ENCODE results near the gene NEU4.
"Not testable (repeated sequence)": the region's sequence is repeated elsewhere in the genome, so short reads cannot be mapped to it uniquely, and the experiment has no call there.

Gene NEU4

DNA sequence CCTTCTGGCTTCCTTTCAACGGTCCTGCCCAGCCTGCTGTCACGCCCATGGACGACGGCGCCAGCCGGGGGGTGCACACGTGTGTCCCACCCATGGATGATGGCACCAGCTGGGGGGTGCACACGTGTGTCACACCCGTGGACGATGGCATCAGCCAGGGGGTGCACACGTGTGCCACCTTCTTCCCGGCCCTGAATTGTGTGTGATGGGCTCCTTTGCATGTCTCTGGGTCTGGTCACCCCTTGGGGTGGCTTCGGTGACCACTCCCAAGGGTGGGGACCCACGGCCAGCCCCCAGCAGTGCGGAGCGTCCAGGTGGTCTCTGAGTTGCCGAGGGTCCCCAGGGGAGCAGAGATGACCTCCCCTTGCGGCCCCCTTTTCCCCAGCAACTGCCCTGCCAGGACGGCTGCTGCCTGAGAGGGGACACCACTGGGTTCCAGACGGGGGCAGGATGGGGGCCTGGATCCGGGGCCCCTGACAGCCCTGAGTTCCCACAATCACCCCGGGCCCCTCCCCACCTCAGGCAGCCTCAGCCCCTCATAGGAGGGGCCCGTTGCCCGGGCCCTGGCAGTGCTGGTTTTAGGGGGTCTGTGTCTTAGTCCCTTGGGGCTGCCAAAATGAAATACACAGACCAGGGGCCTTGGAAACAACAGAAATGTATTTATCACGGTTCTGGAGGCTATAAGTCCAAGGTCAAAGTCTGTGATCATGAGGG lies 9.4 kb downstream of the NEU4 start:
- H3K9ac ChIP-seq = peak overlapping the region in 9 of 11 experiments; percentile 17 to 74 (median 34); a peak in 14 of 22 replicates
- peaks cover 0 to 2% (median 0%) of the 10 kb centered on the region in 11 experiments; a peak in 2 of 22 replicates for H4K20me1 ChIP-seq
- H3K27ac ChIP-seq = peak overlapping the region in 9 of 11 experiments; percentile 19 to 91 (median 54); a peak in 16 of 22 replicates
- peaks cover 81 to 93% (median 92%) of the 10 kb centered on the region in 10 experiments for H3K4me1 ChIP-seq
- no peak for TF ChIP-seq Cebpa-rat (IDR thresholded peaks at IDR 0.05)
- no peaks in the 10 kb centered on the region for H3K36me3 ChIP-seq
- peak overlapping the region; percentile 85 to 98 (median 95) for H3K4me2 ChIP-seq
- no peak overlapping the region for H3K4me3 ChIP-seq
- 0 out of 22 replicates have a peak, but pooled peaks cover 0 to under 1% (median 0%) of the 10 kb centered on the region in 11 experiments for H3K27me3 ChIP-seq
- H3K9me3 ChIP-seq (replicated peaks in 1 of 11) = peaks cover 0 to 17% (median 7%) of the 10 kb centered on the region in 11 experiments; a peak in 9 of 22 replicates

GRCh38 chr2:241818943-241819270 lies 9.9 kb downstream of the NEU4 start:
- Histone ChIP-seq H3K9ac (peak overlapping the region in 5 of 11 experiments; percentile 26 to 74 (median 36); a peak in 10 of 22 replicates), H3K27me3 (no peaks in the 10 kb centered on the region), H3K4me1 (peaks cover 76 to 92% (median 88%) of the 10 kb centered on the region in 10 experiments), H3K4me2 (peak overlapping the region; percentile 85 to 98 (median 95)), H3K27ac (peak overlapping the region in 8 of 11 experiments; percentile 19 to 91 (median 58); a peak in 14 of 22 replicates), H3K36me3 (peaks cover 0 to 5% (median 0%) of the 10 kb centered on the region in 11 experiments; a peak in 6 of 22 replicates), H3K4me3 (no peak overlapping the region), H4K20me1 (no peaks in the 10 kb centered on the region), H3K9me3 (replicated peaks in 1 of 11) (peaks cover 0 to 17% (median 7%) of the 10 kb centered on the region in 11 experiments; a peak in 10 of 22 replicates)
- no peak for TF ChIP-seq Cebpa-rat (IDR thresholded peaks at IDR 0.05)

- not testable (repeated sequence) for H3K4me3 ChIP-seq, H3K27me3 ChIP-seq, H4K20me1 ChIP-seq
- H3K4me2 ChIP-seq = peak overlapping the region; percentile 83 to 100 (median 93); a peak in 21 of 22 replicates
- H3K9me3 ChIP-seq (replicated peaks in 1 of 11) = peaks cover 1 to 12% (median 3%) of the 10 kb centered on the region in 11 experiments; a peak in 15 of 22 replicates
- peak overlapping the region in 4 of 11 experiments; percentile 74 to 88 (median 84); a peak in 6 of 22 replicates for H3K27ac ChIP-seq
- peaks cover 68 to 85% (median 77%) of the 10 kb centered on the region in 10 experiments for H3K4me1 ChIP-seq
- H3K9ac ChIP-seq = peak overlapping the region in 2 of 11 experiments; percentile 77; a peak in 1 of 22 replicates
- H3K36me3 ChIP-seq = peaks cover 0 to 16% (median 0%) of the 10 kb centered on the region in 11 experiments; a peak in 8 of 22 replicates
These were observed 11.1 kb downstream of the NEU4 start for GRCh38 chr2:241819947-241820624.

DNA sequence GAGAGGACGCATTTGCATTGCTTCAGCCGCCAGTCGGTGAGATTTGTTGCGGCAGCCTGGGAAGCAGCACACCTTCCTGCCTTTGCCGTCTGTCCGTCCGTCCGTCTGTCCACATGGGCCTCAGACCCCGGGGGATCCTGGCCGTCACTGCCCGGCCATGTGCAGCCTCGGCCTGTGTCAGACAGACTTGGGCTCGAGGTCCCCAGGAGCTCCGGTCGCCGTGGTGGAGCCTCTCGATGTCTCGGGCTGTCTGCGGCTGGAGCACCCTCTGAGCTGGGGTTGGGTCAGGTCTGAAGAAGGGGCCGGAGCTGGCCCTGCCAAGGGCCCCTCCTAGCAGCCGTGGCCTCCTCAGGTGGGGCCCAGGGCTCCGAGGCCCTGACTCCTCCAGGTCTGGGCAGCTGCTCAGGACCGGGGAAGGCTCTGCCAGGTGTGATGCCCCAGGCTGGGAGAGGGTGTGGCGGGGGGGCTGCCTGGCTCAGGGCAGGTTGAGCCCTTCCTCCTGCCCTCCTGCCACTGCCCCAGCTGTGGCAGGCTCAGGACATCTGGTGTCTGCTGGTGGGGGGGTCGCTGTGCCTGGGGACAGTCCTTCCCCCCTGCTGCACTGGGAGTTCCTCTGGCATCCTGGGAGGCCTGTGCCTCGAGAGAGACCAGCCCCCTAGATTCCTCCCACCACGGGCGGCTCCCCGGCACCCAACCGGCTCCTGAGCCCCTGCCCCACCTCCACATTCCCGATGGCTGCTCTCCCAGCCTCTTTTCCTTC lies 11.8 kb downstream of the NEU4 start:
- peak overlapping the region; percentile 83 to 100 (median 93) for H3K4me2 ChIP-seq

DNA sequence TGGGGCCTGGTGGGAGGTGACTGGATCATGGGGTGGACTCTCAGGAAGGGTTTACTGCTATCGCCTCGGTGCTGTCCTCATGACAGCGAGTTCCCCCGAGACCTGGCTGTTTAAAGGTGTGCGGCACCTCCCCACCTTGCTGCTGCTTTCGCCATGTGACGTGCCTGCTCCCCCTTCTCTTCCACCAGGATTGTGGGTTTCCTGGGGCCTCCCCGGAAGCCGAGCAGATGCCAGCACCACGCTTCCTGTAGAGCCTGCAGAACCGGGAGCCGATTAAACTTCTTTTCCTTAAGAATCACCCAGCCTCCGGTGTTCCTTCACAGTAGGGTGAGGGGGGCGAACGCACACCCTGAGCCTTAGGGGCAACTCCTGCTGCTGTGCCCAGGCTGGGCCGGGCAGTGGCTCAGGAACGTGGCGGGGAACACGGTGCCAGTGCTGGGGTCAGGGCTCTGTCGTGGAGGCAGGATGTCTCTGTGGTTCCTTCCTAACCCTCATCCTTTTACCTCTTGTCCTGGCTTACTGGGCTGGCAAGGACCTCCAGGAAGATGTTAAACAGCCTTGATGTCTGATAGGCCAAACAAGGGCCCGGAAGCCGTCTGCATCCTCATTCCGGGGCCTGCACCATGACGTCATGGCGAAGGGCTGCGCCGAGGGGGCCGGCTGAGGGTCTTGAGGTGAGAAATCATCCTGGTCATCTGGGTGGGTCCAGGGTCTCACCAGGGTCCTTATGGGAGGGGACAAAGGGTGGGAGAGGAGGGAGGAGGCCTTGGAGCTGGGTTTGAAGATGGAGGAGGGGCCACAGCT lies 12.7 kb downstream of the NEU4 start:
- H3K27ac ChIP-seq = peak overlapping the region; percentile 74 to 94 (median 85)
- peaks cover 0 to 31% (median under 1%) of the 10 kb centered on the region in 11 experiments; a peak in 10 of 22 replicates for H3K36me3 ChIP-seq
- no peak for TF ChIP-seq Cebpa-rat (IDR thresholded peaks at IDR 0.05)

More for the DNA sequence above, 11.8 kb downstream of the NEU4 start:
- no peaks in the 10 kb centered on the region for H3K27me3 ChIP-seq
- peak overlapping the region; percentile 69 to 94 (median 79); a peak in 21 of 22 replicates for H3K9ac ChIP-seq
- peaks cover 1 to 15% (median 10%) of the 10 kb centered on the region in 11 experiments; a peak in 21 of 22 replicates for H3K9me3 ChIP-seq (replicated peaks in 1 of 11)
- peak overlapping the region; percentile 48 to 72 (median 64); a peak in 19 of 20 replicates for H3K4me3 ChIP-seq
- no peak for TF ChIP-seq Cebpa-rat (IDR thresholded peaks at IDR 0.05)
- H3K4me1 ChIP-seq = peaks cover 64 to 78% (median 70%) of the 10 kb centered on the region in 10 experiments
- H3K27ac ChIP-seq = peak overlapping the region; percentile 74 to 94 (median 85)
- H4K20me1 ChIP-seq = no peaks in the 10 kb centered on the region
- H3K36me3 ChIP-seq = peaks cover 0 to 23% (median 0%) of the 10 kb centered on the region in 11 experiments; a peak in 8 of 22 replicates

GRCh38 chr2:241822264-241822623 lies 13.3 kb downstream of the NEU4 start:
- peak overlapping the region; percentile 69 to 94 (median 79) for H3K9ac ChIP-seq
- H3K9me3 ChIP-seq (replicated peaks in 1 of 11) = peaks cover 16 to 30% (median 24%) of the 10 kb centered on the region in 11 experiments
- H4K20me1 ChIP-seq = no peaks in the 10 kb centered on the region
- peak overlapping the region; percentile 74 to 94 (median 85) for H3K27ac ChIP-seq
- no peak for TF ChIP-seq Cebpa-rat (IDR thresholded peaks at IDR 0.05)
- H3K4me1 ChIP-seq = peaks cover 50 to 64% (median 56%) of the 10 kb centered on the region in 10 experiments
- peaks cover 0 to 37% (median 6%) of the 10 kb centered on the region in 11 experiments; a peak in 11 of 22 replicates for H3K36me3 ChIP-seq
- H3K27me3 ChIP-seq = no peaks in the 10 kb centered on the region
- H3K4me2 ChIP-seq = peak overlapping the region; percentile 83 to 100 (median 93)
- peak overlapping the region; percentile 48 to 72 (median 64) for H3K4me3 ChIP-seq

More for the DNA sequence above, 12.7 kb downstream of the NEU4 start:
- Histone ChIP-seq H3K27me3 (no peaks in the 10 kb centered on the region), H3K9ac (peak overlapping the region; percentile 69 to 94 (median 79)), H3K4me3 (peak overlapping the region; percentile 48 to 72 (median 64)), H4K20me1 (no peaks in the 10 kb centered on the region), H3K4me1 (peaks cover 56 to 70% (median 62%) of the 10 kb centered on the region in 10 experiments), H3K9me3 (replicated peaks in 1 of 11) (peaks cover 10 to 24% (median 19%) of the 10 kb centered on the region in 11 experiments), H3K4me2 (peak overlapping the region; percentile 83 to 100 (median 93))

DNA sequence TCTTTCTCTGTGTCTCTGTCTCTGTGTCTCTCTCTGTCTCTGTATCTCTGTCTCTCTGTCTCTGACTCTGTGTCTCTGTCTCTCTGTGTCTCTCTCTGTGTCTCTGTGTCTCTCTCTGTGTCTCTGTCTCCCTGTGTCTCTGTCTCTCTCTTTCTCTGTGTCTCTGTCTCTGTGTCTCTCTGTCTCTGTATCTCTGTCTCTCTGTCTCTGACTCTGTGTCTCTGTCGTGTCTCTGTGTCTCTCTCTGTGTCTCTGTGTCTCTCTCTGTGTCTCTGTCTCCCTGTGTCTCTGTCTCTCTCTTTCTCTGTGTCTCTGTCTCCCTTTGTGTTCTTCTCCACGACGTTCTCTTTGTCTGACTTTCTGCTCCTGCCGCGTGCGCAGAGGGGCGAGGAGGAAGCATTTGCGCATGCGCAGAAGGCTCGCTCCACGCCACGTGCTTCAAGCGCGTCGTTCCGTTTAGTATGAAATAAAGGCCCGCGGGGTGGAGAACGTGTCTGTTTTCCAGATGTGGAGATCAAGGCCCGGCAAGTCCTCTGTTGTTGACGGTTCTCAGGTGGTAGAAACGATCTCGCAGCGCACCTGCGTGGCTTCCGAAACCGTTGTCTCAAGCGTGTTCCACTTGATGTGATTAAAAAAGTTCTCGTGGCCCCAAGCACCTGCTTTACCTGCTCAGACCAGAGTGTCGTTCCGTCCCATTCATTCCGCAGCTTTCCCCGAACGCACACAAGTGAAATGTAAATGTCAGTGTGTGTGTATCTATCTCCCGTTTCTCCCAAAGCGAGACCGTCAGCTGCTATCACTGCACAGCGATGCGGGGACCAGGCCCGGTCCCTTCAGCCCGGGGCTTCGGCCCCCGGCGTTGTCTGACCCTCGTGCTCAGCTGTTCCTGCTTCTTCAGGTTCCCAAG lies 14.8 kb downstream of the NEU4 start:
- H3K9me3 ChIP-seq (replicated peaks in 1 of 11) = peaks cover 26 to 39% (median 34%) of the 10 kb centered on the region in 11 experiments
- peak overlapping the region in 1 of 11 experiments; percentile 8; a peak in 1 of 22 replicates for H3K27ac ChIP-seq
- H3K36me3 ChIP-seq = peaks cover 0 to 41% (median 8%) of the 10 kb centered on the region in 11 experiments; a peak in 11 of 22 replicates
- not testable (repeated sequence) for H4K20me1 ChIP-seq, H3K27me3 ChIP-seq
- H3K4me2 ChIP-seq = peak overlapping the region in 3 of 11 experiments; percentile 66 to 97 (median 91); a peak in 7 of 22 replicates
- H3K4me1 ChIP-seq = peaks cover 34 to 48% (median 41%) of the 10 kb centered on the region in 10 experiments
- peak overlapping the region in 1 of 11 experiments; percentile 23; a peak in 1 of 22 replicates for H3K9ac ChIP-seq
- peak overlapping the region in 2 of 10 experiments; percentile 14 to 67; a peak in 2 of 20 replicates for H3K4me3 ChIP-seq
